K562 (cell line): ENCODE measurements around the gene LGALS8. TPM values are rescaled to one million over a fixed set of nuclear protein-coding genes. Genes with fewer than 3 reads are reported as not detected.

Experiments used
- HNRNPH1 ChIP-seq: fragments of 200-400 bp; formaldehyde crosslinking; optimal IDR thresholded peaks from 2 replicates; pipeline ENCODE3; 2017; ENCODE audit warnings: low read depth, mild to moderate bottlenecking, low read length, moderate library complexity
- HSF4 ChIP-seq: fragments of 250-450 bp; sonication (Bioruptor Pico); IDR thresholded peaks from 2 replicates; pipeline ENCODE4 v2.1.2; 2022; ENCODE audit warnings: mild to moderate bottlenecking, moderate library complexity, borderline replicate concordance
- MCM7 ChIP-seq, 2 experiments: fragments of 450-650 bp; IDR thresholded peaks; 2 replicates each; pipeline ENCODE4 v1.6.1; 2016 to 2018
- NFYB ChIP-seq: IDR thresholded peaks from 2 replicates; pipeline ENCODE4 v1.6.1; 2011; ENCODE audit warnings: mild to moderate bottlenecking, moderate library complexity; ENCODE audit not compliant: insufficient read length; ENCODE audit errors: extremely low read depth
- NUFIP1 ChIP-seq: fragments of 450-650 bp; IDR thresholded peaks from 2 replicates; pipeline ENCODE4 v1.6.1; 2018; ENCODE audit not compliant: partially characterized antibody
- PTRF ChIP-seq: fragments of 450-650 bp; IDR thresholded peaks from 2 replicates; pipeline ENCODE4 v1.6.1; 2016; ENCODE audit warnings: mild to moderate bottlenecking, missing genetic modification characterization, missing compliant biosample characterization
- RFX7 ChIP-seq: fragments of 250-450 bp; sonication (Bioruptor Pico); IDR thresholded peaks from 2 replicates; pipeline ENCODE4 v1.5.1; 2021; ENCODE audit warnings: mild to moderate bottlenecking
- TCF7L2 ChIP-seq: fragments of 150-350 bp; IDR thresholded peaks from 2 replicates; pipeline ENCODE4 v1.6.1; 2016; ENCODE audit warnings: low read depth, mild to moderate bottlenecking, low read length, moderate library complexity
- TGIF2 ChIP-seq: sonication (generic); formaldehyde crosslinking; IDR thresholded peaks from 2 replicates; pipeline ENCODE4 v1.8.1; 2022; ENCODE audit warnings: mild to moderate bottlenecking, missing genetic modification reagents, moderate library complexity
- ZBTB33 ChIP-seq: sonication (generic); formaldehyde crosslinking; IDR thresholded peaks from 2 replicates; pipeline ENCODE4 v1.8.1; 2023; ENCODE audit warnings: mild to moderate bottlenecking, missing genetic modification reagents
- ZNF146 ChIP-seq: IDR thresholded peaks from one replicate; pipeline ENCODE4 v1.6.1; 2018; ENCODE audit warnings: missing compliant biosample characterization; ENCODE audit not compliant: unreplicated experiment
- ZNF589 ChIP-seq: fragments of 200-800 bp; sonication (Bioruptor generic); IDR thresholded peaks from 2 replicates; pipeline ENCODE4 v1.6.1; 2016; ENCODE audit warnings: low read depth, missing genetic modification characterization, missing compliant biosample characterization
- ZNF79 ChIP-seq: fragments of 250-450 bp; sonication (Bioruptor Pico); IDR thresholded peaks from 2 replicates; pipeline ENCODE4 v1.4.0; 2020; ENCODE audit warnings: low read depth, mild to moderate bottlenecking, moderate library complexity
- polyA plus RNA-seq, 8 experiments: library from polyadenylated mRNA; depleted of rRNA in 4 of 8; stranded (reverse) in 5 of 8; unstranded in 3 of 8; fragments of >200 nt; fragmentation: Nextera tagmentation in 2 of 8; fragmentation: Illumina TruSeq in 1 of 8; extraction: Ambion mirVana in 2 of 8; extraction: Trizol in 1 of 8; gene quantifications; 2 replicates each; pipeline versions ENCODE4 v1.2.1 to v1.2.3, GENCODE V29; 2011 to 2014; ENCODE audit warnings: inconsistent platforms in 1 of 8, missing spikeins in 1 of 8
- total RNA-seq, 7 experiments: library from RNA; depleted of rRNA in 6 of 7; stranded (reverse); fragments of >200 nt in 6 of 7; fragmentation: Illumina TruSeq in 2 of 7; extraction: Trizol in 2 of 7; gene quantifications; 2 replicates each; pipeline versions ENCODE4 v1.2.1 to v1.2.3, GENCODE V29; 2011 to 2021; ENCODE audit warnings: low replicate concordance in 1 of 7

Gene LGALS8
- total and polyA plus RNA-seq, 9 of the 15 experiments (the other 6 are each of a cell fraction or from before 2014, with no cell fraction given), result 57.4 to 87.7 (median 70.3) TPM

GRCh38 chr1:236524142-236524894, 536 bp downstream of the LGALS8 start (continued):
- TF ChIP-seq ZNF146 (no peak), HNRNPH1 (no peak), ZBTB33 (peak; percentile 38), ZNF79 (peak; percentile 61; the same call in 1 of the 2 replicates), TCF7L2 (no peak), MCM7 (IDR thresholded peaks at IDR 0.05) (no peak), NUFIP1 (no peak), HSF4 (CRISPR knock-in tag) (no peak), NFYB (no peak), TGIF2 (CRISPR knock-in tag) (no peak), ZNF589 (CRISPR knock-in tag) (peak; percentile 29; the same call in 1 of the 2 replicates), PTRF (tag) (no peak), RFX7 (CRISPR knock-in tag) (no peak)
